H9 (cell line): ENCODE measurements around the gene ZBTB6. TPM values are rescaled to one million over a fixed set of nuclear protein-coding genes. Genes with fewer than 3 reads are reported as not detected.

Source experiments
- DNase-seq: peaks from one replicate; pipeline ENCODE4 v3.0.0-alpha.2; 2017
- H2AFZ ChIP-seq: one replicate; pipeline ENCODE4 v1.6.1; 2013; ENCODE audit warnings: mild to moderate bottlenecking, low read length, control low read depth, moderate library complexity
- H2AK5ac ChIP-seq: 2 replicates; pipeline ENCODE4 v1.6.1; 2013; ENCODE audit warnings: low read length, control low read depth, mixed read lengths; ENCODE audit not compliant: insufficient read length
- H2BK120ac ChIP-seq: one replicate; pipeline ENCODE4 v1.6.1; 2013; ENCODE audit warnings: low read depth, mild to moderate bottlenecking, low read length, control low read depth, inconsistent platforms; ENCODE audit not compliant: poor library complexity, severe bottlenecking
- H2BK12ac ChIP-seq: 2 replicates; pipeline ENCODE4 v1.6.1; 2013; ENCODE audit warnings: low read length, control low read depth, mixed read lengths, low read depth; ENCODE audit not compliant: insufficient read length
- H2BK15ac ChIP-seq: 2 replicates; pipeline ENCODE4 v1.6.1; 2013; ENCODE audit warnings: low read depth, low read length, control low read depth
- H2BK20ac ChIP-seq: one replicate; pipeline ENCODE4 v1.6.1; 2013; ENCODE audit warnings: low read depth, mild to moderate bottlenecking, low read length, control low read depth, inconsistent platforms; ENCODE audit not compliant: poor library complexity, severe bottlenecking
- H2BK5ac ChIP-seq: 2 replicates; pipeline ENCODE4 v1.6.1; 2013; ENCODE audit warnings: low read length, control low read depth, mixed read lengths; ENCODE audit not compliant: insufficient read length
- H3K14ac ChIP-seq: 2 replicates; pipeline ENCODE4 v1.6.1; 2013; ENCODE audit warnings: low read length, control low read depth; ENCODE audit not compliant: insufficient read depth
- H3K18ac ChIP-seq: 2 replicates; pipeline ENCODE4 v1.6.1; 2013; ENCODE audit warnings: low read depth, mild to moderate bottlenecking, mixed read lengths, low read length, control low read depth; ENCODE audit not compliant: insufficient read length
- H3K23ac ChIP-seq: 2 replicates; pipeline ENCODE4 v1.6.1; 2013; ENCODE audit warnings: low read length, control low read depth, mixed read lengths, low read depth; ENCODE audit not compliant: insufficient read length
- H3K23me2 ChIP-seq: 2 replicates; pipeline ENCODE4 v1.6.1; 2013; ENCODE audit warnings: low read depth, mild to moderate bottlenecking, mixed read lengths, low read length, control low read depth; ENCODE audit not compliant: insufficient read length, poor library complexity, severe bottlenecking
- H3K27ac ChIP-seq: 2 replicates; pipeline ENCODE4 v1.5.1; 2013; ENCODE audit warnings: low read length, control low read depth, mixed read lengths, low read depth; ENCODE audit not compliant: insufficient read length
- H3K27me3 ChIP-seq: 2 replicates; pipeline ENCODE4 v1.6.1; 2013; ENCODE audit warnings: low read length, control low read depth, inconsistent platforms; ENCODE audit not compliant: insufficient read depth
- H3K4ac ChIP-seq: 2 replicates; pipeline ENCODE4 v1.6.1; 2013; ENCODE audit warnings: low read depth, mild to moderate bottlenecking, control low read depth, inconsistent platforms, low read length, moderate library complexity
- H3K4me1 ChIP-seq: 2 replicates; pipeline ENCODE4 v1.6.1; 2013; ENCODE audit warnings: low read length, control low read depth, inconsistent platforms; ENCODE audit not compliant: insufficient read depth
- H3K4me2 ChIP-seq: 2 replicates; pipeline ENCODE4 v1.6.1; 2013; ENCODE audit warnings: low read length, control low read depth, mixed read lengths; ENCODE audit not compliant: insufficient read length, insufficient read depth
- H3K56ac ChIP-seq: 2 replicates; pipeline ENCODE4 v1.6.1; 2013; ENCODE audit warnings: low read depth, mild to moderate bottlenecking, mixed read lengths, low read length, control low read depth; ENCODE audit not compliant: insufficient read length
- H3K79me1 ChIP-seq: 2 replicates; pipeline ENCODE4 v1.6.1; 2013; ENCODE audit warnings: low read depth, mild to moderate bottlenecking, moderate library complexity, low read length, control low read depth, inconsistent platforms; ENCODE audit not compliant: insufficient read depth, poor library complexity, severe bottlenecking
- H3K79me2 ChIP-seq: 2 replicates; pipeline ENCODE4 v1.6.1; 2013; ENCODE audit warnings: low read length, control low read depth, inconsistent platforms; ENCODE audit not compliant: insufficient read depth
- H3K9ac ChIP-seq: 2 replicates; pipeline ENCODE4 v1.6.1; 2013; ENCODE audit warnings: low read length, control low read depth, mixed read lengths; ENCODE audit not compliant: insufficient read length; ENCODE audit errors: extremely low read depth
- H3K9me3 ChIP-seq: one replicate; pipeline ENCODE4 v1.6.1; 2013; ENCODE audit warnings: low read depth, low read length, inconsistent platforms; ENCODE audit not compliant: control insufficient read depth
- H3T11ph ChIP-seq: one replicate; pipeline ENCODE4 v1.6.1; 2013; ENCODE audit warnings: mild to moderate bottlenecking, low read length, control low read depth, inconsistent platforms
- H4K20me1 ChIP-seq: one replicate; pipeline ENCODE4 v1.6.1; 2013; ENCODE audit not compliant: control insufficient read depth, insufficient read length, insufficient read depth
- H4K5ac ChIP-seq: 2 replicates; pipeline ENCODE4 v1.6.1; 2013; ENCODE audit warnings: low read depth, mild to moderate bottlenecking, mixed read lengths, low read length, control low read depth; ENCODE audit not compliant: insufficient read length
- H4K8ac ChIP-seq: replicated peaks from 2 replicates; pipeline ENCODE4 v1.6.1; 2013; ENCODE audit warnings: low read length, control low read depth, mixed read lengths, low read depth; ENCODE audit not compliant: insufficient read length
- H4K91ac ChIP-seq: 2 replicates; pipeline ENCODE4 v1.6.1; 2013; ENCODE audit warnings: low read depth, mild to moderate bottlenecking, moderate library complexity, mixed read lengths, low read length, control low read depth; ENCODE audit not compliant: insufficient read length
- H3K27ac Mint-ChIP-seq, 3 experiments: 2 replicates in 2 of 3; 3 replicates in 1 of 3; pipeline ENCODE4 v1.8.0; 2020 to 2021; ENCODE audit warnings: mixed read lengths in 3 of 3, mild to moderate bottlenecking in 1 of 3, moderate library complexity in 1 of 3
- H3K27me3 Mint-ChIP-seq: 2 replicates; pipeline ENCODE4 v1.8.0; 2021; ENCODE audit warnings: low read depth, mild to moderate bottlenecking, moderate library complexity, mixed read lengths
- H3K36me3 Mint-ChIP-seq, 3 experiments: 2 replicates in 2 of 3; 3 replicates in 1 of 3; pipeline ENCODE4 v1.8.0; 2020 to 2021; ENCODE audit warnings: low read depth in 3 of 3, mixed read lengths in 3 of 3; ENCODE audit not compliant: insufficient read depth in 1 of 3
- H3K4me1 Mint-ChIP-seq, 2 experiments: 2 replicates each; pipeline ENCODE4 v1.8.0; 2020; ENCODE audit warnings: mixed read lengths in 2 of 2
- H3K4me3 Mint-ChIP-seq, 2 experiments: 2 replicates in 1 of 2; 3 replicates in 1 of 2; pipeline ENCODE4 v1.8.0; 2020 to 2021; ENCODE audit warnings: mild to moderate bottlenecking in 2 of 2, mixed read lengths in 2 of 2, moderate library complexity in 1 of 2
- H3K9me3 Mint-ChIP-seq, 2 experiments: 2 replicates in 1 of 2; 3 replicates in 1 of 2; pipeline ENCODE4 v1.8.0; 2020; ENCODE audit warnings: mild to moderate bottlenecking in 2 of 2, mixed read lengths in 2 of 2, moderate library complexity in 1 of 2
- CTCF ChIP-seq: fragments of 200-600 bp; sonication (generic); conservative IDR thresholded peaks from 3 replicates; pipeline ENCODE4 v1.8.0; 2021; ENCODE audit warnings: antibody characterized with exemption, mild to moderate bottlenecking
- WGBS: extraction: QIAGEN DNeasy Blood & Tissue Kit; methylation state at CpG from one replicate; pipeline ENCODE4 v1.1.7; 2013; ENCODE audit warnings: missing lambda C conversion rate, low lambda C conversion rate, mixed read lengths; ENCODE audit not compliant: insufficient read length; ENCODE audit errors: extremely low coverage; 5-methylcytosine and 5-hydroxymethylcytosine counted together
- total RNA-seq: library from RNA; stranded (reverse); gene quantifications from 2 replicates; pipeline ENCODE4 v1.2.1, GENCODE V29; 2021

The ZBTB6 gene
- total RNA-seq, 1 experiment from 2014 or later: 10.2 TPM

- WGBS: no CpG with 5 or more reads among the region's 6 CpGs
- H2BK15ac ChIP-seq: no peak overlapping the region
- no peak overlapping the region for H2BK5ac ChIP-seq
- Mint-ChIP-seq H3K27ac (peak overlapping the region; percentile 87 to 97 (median 96); a peak in 6 of 7 replicates), H3K4me3 (peak overlapping the region; percentile 91 to 94), H3K36me3 (peaks cover 6 to 28% (median 24%) of the 10 kb centered on the region in 3 experiments), H3K4me1 (peaks cover 15 to 19% of the 10 kb centered on the region in 2 experiments), H3K27me3 (no peaks in the 10 kb centered on the region), H3K9me3 (no peaks in the 10 kb centered on the region)
- peaks cover 3% of the 10 kb centered on the region for H3K23me2 ChIP-seq
- no peak overlapping the region for H3K56ac ChIP-seq
- H4K8ac ChIP-seq: no peak overlapping the region
- H3K27me3 ChIP-seq: no peaks in the 10 kb centered on the region
- H4K91ac ChIP-seq: no peak overlapping the region
- H3K27ac ChIP-seq: peak overlapping the region; percentile 72
- no peak for TF ChIP-seq CTCF
- H2AK5ac ChIP-seq: no peak overlapping the region
- H3K14ac ChIP-seq: peak overlapping the region; percentile 38; the same call in 1 of the 2 replicates
- H2BK20ac ChIP-seq: no peak overlapping the region
- no peaks in the 10 kb centered on the region for H3K79me1 ChIP-seq
- H4K5ac ChIP-seq: no peak overlapping the region
- no peak overlapping the region for H2BK12ac ChIP-seq
- peak overlapping the region; percentile 55 for H3K9ac ChIP-seq
- peak overlapping the region; percentile 18 for H2AFZ ChIP-seq
- H3K23ac ChIP-seq: no peak overlapping the region
- H3K4me1 ChIP-seq: peaks cover 2% of the 10 kb centered on the region; the same call in 1 of the 2 replicates
- H3K4ac ChIP-seq: no peak overlapping the region
- H2BK120ac ChIP-seq: no peak overlapping the region
- no peak overlapping the region for H3T11ph ChIP-seq
- DNase-seq: no peak
- no peaks in the 10 kb centered on the region for H3K9me3 ChIP-seq
- H3K4me2 ChIP-seq: peak overlapping the region; percentile 84
- no peaks in the 10 kb centered on the region for H4K20me1 ChIP-seq
- H3K18ac ChIP-seq: peak overlapping the region; percentile 63
- peaks cover 20% of the 10 kb centered on the region; the same call in 1 of the 2 replicates for H3K79me2 ChIP-seq
Observed at GRCh38 chr9:122940454-122940748, 27.3 kb upstream of the ZBTB6 start.
